Suprapubic skin (tissue), 4 donors: ENCODE results near the gene ACAA1.

ENCODE experiments used
- POLR2A ChIP-seq, 2 donors: fragments of 450-650 bp; IDR thresholded peaks; one replicate each; pipeline ENCODE4 v1.6.1; 2017; ENCODE audit warnings: antibody characterized with exemption in 2 of 2, mild to moderate bottlenecking in 2 of 2, moderate library complexity in 2 of 2
- POLR2AphosphoS5 ChIP-seq, 3 donors: sonication (generic); formaldehyde crosslinking; IDR thresholded peaks; one replicate each; pipeline ENCODE4 v1.6.1; 2017; ENCODE audit warnings: antibody characterized with exemption in 3 of 3
- TF ChIP-seq, protein P1 (sequence below), 2 donors: fragments of 200-600 bp in 1 of 2; fragments of 450-650 bp in 1 of 2; sonication (generic) in 1 of 2; IDR thresholded peaks; one replicate each; pipeline ENCODE4 v1.5.1; 2016 to 2019; ENCODE audit warnings: antibody characterized with exemption in 2 of 2, mild to moderate bottlenecking in 1 of 2, moderate library complexity in 1 of 2

DNA sequence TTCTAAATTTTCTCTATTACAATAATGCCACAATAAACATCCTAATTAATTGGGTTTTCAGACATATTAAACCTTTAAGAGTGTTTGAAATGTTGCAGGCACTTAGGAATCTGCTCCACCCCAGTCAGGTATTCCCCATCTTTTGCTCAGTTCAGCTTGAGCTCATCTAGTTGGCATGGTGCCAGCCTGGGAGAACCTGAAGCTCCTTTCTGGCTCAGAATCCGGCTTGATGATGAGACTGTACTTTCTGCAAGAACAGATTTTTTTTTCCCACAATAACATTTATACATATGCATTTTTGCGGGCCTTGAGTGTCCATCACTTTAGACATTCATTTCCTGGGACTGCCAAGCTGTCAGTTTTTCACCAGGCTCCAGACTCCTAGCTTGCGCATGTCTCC lies 20.7 kb upstream of the ACAA1 start:
- no peak for TF ChIP-seq POLR2A (IDR thresholded peaks at IDR 0.05)
- TF ChIP-seq, protein P1, sequence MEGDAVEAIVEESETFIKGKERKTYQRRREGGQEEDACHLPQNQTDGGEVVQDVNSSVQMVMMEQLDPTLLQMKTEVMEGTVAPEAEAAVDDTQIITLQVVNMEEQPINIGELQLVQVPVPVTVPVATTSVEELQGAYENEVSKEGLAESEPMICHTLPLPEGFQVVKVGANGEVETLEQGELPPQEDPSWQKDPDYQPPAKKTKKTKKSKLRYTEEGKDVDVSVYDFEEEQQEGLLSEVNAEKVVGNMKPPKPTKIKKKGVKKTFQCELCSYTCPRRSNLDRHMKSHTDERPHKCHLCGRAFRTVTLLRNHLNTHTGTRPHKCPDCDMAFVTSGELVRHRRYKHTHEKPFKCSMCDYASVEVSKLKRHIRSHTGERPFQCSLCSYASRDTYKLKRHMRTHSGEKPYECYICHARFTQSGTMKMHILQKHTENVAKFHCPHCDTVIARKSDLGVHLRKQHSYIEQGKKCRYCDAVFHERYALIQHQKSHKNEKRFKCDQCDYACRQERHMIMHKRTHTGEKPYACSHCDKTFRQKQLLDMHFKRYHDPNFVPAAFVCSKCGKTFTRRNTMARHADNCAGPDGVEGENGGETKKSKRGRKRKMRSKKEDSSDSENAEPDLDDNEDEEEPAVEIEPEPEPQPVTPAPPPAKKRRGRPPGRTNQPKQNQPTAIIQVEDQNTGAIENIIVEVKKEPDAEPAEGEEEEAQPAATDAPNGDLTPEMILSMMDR (IDR thresholded peaks at IDR 0.05): no peak
- no peak for TF ChIP-seq POLR2AphosphoS5 (IDR thresholded peaks at IDR 0.05)
